Parathyroid adenoma (tissue), 2 donors: ENCODE results near the gene MSLN.

Experiments used
- H2AFZ ChIP-seq: fragments of 300-600 bp; sonication (generic); one replicate; pipeline ENCODE4 v1.7.0; 2017; ENCODE audit warnings: antibody characterized with exemption, mild to moderate bottlenecking
- H3K27ac ChIP-seq: fragments of 300-600 bp; sonication (generic); one replicate; pipeline ENCODE4 v1.7.0; 2017
- H3K27me3 ChIP-seq: fragments of 300-600 bp; sonication (generic); one replicate; pipeline ENCODE4 v1.7.0; 2017; ENCODE audit warnings: low read length; ENCODE audit not compliant: control insufficient read depth, insufficient read depth
- H3K36me3 ChIP-seq: fragments of 300-600 bp; sonication (generic); one replicate; pipeline ENCODE4 v1.7.0; 2017; ENCODE audit warnings: low read length; ENCODE audit not compliant: control insufficient read depth, insufficient read depth
- H3K4me1 ChIP-seq: fragments of 300-600 bp; sonication (generic); one replicate; pipeline ENCODE4 v1.7.0; 2017; ENCODE audit warnings: control low read depth
- H3K4me2 ChIP-seq: fragments of 300-600 bp; sonication (generic); one replicate; pipeline ENCODE4 v1.7.0; 2017; ENCODE audit warnings: low read length
- H3K4me3 ChIP-seq: fragments of 300-600 bp; sonication (generic); one replicate; pipeline ENCODE4 v1.7.0; 2017; ENCODE audit warnings: low read depth, low read length
- H3K79me2 ChIP-seq: fragments of 300-600 bp; sonication (generic); one replicate; pipeline ENCODE4 v1.7.0; 2017; ENCODE audit warnings: control low read depth
- H3K9ac ChIP-seq: fragments of 300-600 bp; sonication (generic); one replicate; pipeline ENCODE4 v1.7.0; 2017; ENCODE audit warnings: mild to moderate bottlenecking
- H3K9me3 ChIP-seq: fragments of 300-600 bp; sonication (generic); one replicate; pipeline ENCODE4 v1.7.0; 2017; ENCODE audit warnings: low read length; ENCODE audit not compliant: control insufficient read depth
- CTCF ChIP-seq: fragments of 300-600 bp; sonication (generic); IDR thresholded peaks from one replicate; pipeline ENCODE4 v1.7.0; 2017; ENCODE audit warnings: antibody characterized with exemption, mild to moderate bottlenecking
- donor health status: primary hyperparathyroidism.

The MSLN gene

GRCh38 chr16:759110-759910 lies 1.2 kb upstream of the MSLN start:
- H3K4me3 ChIP-seq = no peak overlapping the region
- no peaks in the 10 kb centered on the region for H3K4me1 ChIP-seq
- no peaks in the 10 kb centered on the region for H3K79me2 ChIP-seq
- H3K27me3 ChIP-seq = no peaks in the 10 kb centered on the region
- no peak for TF ChIP-seq CTCF
- H3K9ac ChIP-seq = no peak overlapping the region
- H3K9me3 ChIP-seq = no peaks in the 10 kb centered on the region
- no peak overlapping the region for H2AFZ ChIP-seq
- no peak overlapping the region for H3K4me2 ChIP-seq
- no peaks in the 10 kb centered on the region for H3K36me3 ChIP-seq
- no peak overlapping the region for H3K27ac ChIP-seq

GRCh38 chr16:760065-760464 lies 469 bp upstream of the MSLN start:
- Histone ChIP-seq H3K4me1 (no peaks in the 10 kb centered on the region), H3K4me3 (no peak overlapping the region), H3K36me3 (no peaks in the 10 kb centered on the region), H3K27ac (no peak overlapping the region), H3K4me2 (no peak overlapping the region), H3K79me2 (no peaks in the 10 kb centered on the region), H2AFZ (no peak overlapping the region), H3K27me3 (no peaks in the 10 kb centered on the region), H3K9ac (no peak overlapping the region), H3K9me3 (no peaks in the 10 kb centered on the region)
- no peak for TF ChIP-seq CTCF

- Histone ChIP-seq H3K9ac (no peak overlapping the region), H3K27me3 (no peaks in the 10 kb centered on the region), H2AFZ (no peak overlapping the region), H3K27ac (no peak overlapping the region), H3K36me3 (no peaks in the 10 kb centered on the region), H3K4me1 (no peaks in the 10 kb centered on the region), H3K9me3 (no peaks in the 10 kb centered on the region), H3K4me2 (no peak overlapping the region), H3K4me3 (no peak overlapping the region), H3K79me2 (no peaks in the 10 kb centered on the region)
- no peak for TF ChIP-seq CTCF
Measured at GRCh38 chr16:761625-762513, 1.3 kb downstream of the MSLN start.

GRCh38 chr16:762595-763268 lies 2.2 kb downstream of the MSLN start:
- Histone ChIP-seq H3K79me2 (no peaks in the 10 kb centered on the region), H3K4me2 (no peak overlapping the region), H3K9me3 (no peaks in the 10 kb centered on the region), H3K27me3 (no peaks in the 10 kb centered on the region), H3K27ac (no peak overlapping the region), H3K4me1 (no peaks in the 10 kb centered on the region), H3K36me3 (no peaks in the 10 kb centered on the region), H3K4me3 (no peak overlapping the region), H2AFZ (no peak overlapping the region), H3K9ac (no peak overlapping the region)
- no peak for TF ChIP-seq CTCF
